ENCODE data around the gene KIAA0825. TPM values are rescaled to one million over a fixed set of nuclear protein-coding genes. Genes with fewer than 3 reads are reported as not detected.

Gene KIAA0825
- total RNA-seq, 4 donors from 2014 or later: 4.8 to 11.8 (median 7.2) TPM

DNA sequence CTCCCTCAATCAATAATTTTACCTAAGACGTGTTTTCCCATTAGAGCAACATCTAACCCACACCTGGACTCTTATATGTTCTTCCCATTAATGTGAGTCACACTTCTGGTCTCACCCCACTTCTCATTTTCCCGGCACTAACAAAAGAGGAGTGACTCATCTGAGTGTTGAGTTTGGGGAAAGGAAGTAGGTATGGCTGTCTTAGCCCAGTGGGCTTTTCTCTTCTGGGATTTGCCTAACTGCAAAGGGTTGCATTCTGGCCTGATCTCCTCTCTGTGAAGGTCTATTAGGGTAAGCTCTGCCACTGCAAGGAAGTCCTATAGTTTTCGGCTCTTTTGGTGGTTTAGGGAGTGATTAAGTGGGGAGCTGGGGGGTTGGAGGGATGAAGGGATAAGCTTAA, 195.6 kb downstream of the KIAA0825 start:
- no peaks in the 10 kb centered on the region for H3K4me1 ChIP-seq
- H3K36me3 ChIP-seq: no peaks in the 10 kb centered on the region
- no peak overlapping the region for H3K4me3 ChIP-seq
- TF ChIP-seq, protein P1, sequence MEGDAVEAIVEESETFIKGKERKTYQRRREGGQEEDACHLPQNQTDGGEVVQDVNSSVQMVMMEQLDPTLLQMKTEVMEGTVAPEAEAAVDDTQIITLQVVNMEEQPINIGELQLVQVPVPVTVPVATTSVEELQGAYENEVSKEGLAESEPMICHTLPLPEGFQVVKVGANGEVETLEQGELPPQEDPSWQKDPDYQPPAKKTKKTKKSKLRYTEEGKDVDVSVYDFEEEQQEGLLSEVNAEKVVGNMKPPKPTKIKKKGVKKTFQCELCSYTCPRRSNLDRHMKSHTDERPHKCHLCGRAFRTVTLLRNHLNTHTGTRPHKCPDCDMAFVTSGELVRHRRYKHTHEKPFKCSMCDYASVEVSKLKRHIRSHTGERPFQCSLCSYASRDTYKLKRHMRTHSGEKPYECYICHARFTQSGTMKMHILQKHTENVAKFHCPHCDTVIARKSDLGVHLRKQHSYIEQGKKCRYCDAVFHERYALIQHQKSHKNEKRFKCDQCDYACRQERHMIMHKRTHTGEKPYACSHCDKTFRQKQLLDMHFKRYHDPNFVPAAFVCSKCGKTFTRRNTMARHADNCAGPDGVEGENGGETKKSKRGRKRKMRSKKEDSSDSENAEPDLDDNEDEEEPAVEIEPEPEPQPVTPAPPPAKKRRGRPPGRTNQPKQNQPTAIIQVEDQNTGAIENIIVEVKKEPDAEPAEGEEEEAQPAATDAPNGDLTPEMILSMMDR (IDR thresholded peaks at IDR 0.05): no peak
- TF ChIP-seq EP300 (IDR thresholded peaks at IDR 0.05) (no peak), POLR2A (IDR thresholded peaks at IDR 0.05) (no peak)
- H3K27ac ChIP-seq: no peak overlapping the region
- 73 to 84% methylated on average over 3 of the region's 3 CpGs for WGBS, 2 donors
- no peaks in the 10 kb centered on the region for H3K27me3 ChIP-seq
- peaks cover 0 to under 1% (median 0%) of the 10 kb centered on the region in 4 donors for H3K9me3 ChIP-seq
- DNase-seq (ENCODE audit: low spot score in 2 of 2): no peak

GRCh38 chr5:94420885-94421284, 197.5 kb downstream of the KIAA0825 start:
- Histone ChIP-seq H3K36me3 (no peaks in the 10 kb centered on the region), H3K4me1 (no peaks in the 10 kb centered on the region), H3K27me3 (no peaks in the 10 kb centered on the region), H3K4me3 (no peak overlapping the region), H3K27ac (no peak overlapping the region), H3K9me3 (no peaks in the 10 kb centered on the region)
- TF ChIP-seq, protein P1 (IDR thresholded peaks at IDR 0.05): no peak
- TF ChIP-seq POLR2A (IDR thresholded peaks at IDR 0.05) (no peak), EP300 (IDR thresholded peaks at IDR 0.05) (no peak)
- 76 to 83% methylated on average over 2 of the region's 2 CpGs for WGBS, 2 donors
- no peak for DNase-seq (ENCODE audit: low spot score in 2 of 2)

DNA sequence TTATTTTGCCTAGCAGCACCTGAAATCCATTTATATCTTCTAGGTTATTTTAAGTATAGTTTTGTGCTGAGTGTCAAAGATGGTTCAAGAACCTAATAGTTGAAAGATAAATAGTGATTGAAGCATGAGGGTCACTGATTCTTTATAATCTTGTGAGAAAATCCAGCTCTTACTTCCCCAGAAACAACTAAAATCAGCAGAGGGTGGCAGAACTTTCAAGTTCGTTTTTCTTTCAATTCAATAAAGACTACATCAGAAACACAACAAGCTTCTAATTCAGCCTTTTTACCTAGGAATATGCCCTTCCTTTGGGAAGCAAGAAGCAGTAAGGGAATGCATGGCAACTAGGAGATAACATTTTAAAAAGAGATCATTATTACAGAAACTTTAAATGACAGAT, 202.6 kb downstream of the KIAA0825 start:
- 35 to 53% methylated on average over 1 of the region's 1 CpG for WGBS, 2 donors
- TF ChIP-seq EP300 (IDR thresholded peaks at IDR 0.05): no peak
- TF ChIP-seq, protein P1 (IDR thresholded peaks at IDR 0.05): no peak
- no peak for TF ChIP-seq POLR2A (IDR thresholded peaks at IDR 0.05)
- DNase-seq (ENCODE audit: low spot score in 2 of 2): no peak

DNA sequence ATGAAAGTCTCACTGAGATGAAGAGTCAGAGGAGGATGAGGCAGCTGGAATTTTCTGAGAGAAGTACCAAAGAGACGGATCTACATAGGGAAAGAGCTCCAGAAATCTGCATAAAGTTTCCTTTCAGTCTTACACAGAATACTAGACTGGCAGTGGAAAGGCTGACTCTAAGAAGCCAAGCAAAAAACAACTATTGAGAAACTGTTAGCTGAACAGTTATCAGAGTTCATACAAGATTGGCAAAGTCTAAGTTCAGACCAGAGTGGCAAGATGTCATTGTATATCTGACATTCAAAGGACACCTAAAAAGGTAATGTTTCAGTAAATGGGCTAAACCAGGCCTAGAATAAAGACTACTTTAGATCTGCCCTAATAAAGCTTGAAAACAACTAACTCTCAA, 209.0 kb downstream of the KIAA0825 start:
- WGBS, 2 donors: 94 to 100% methylated on average over 1 of the region's 1 CpG
- Histone ChIP-seq H3K27ac (no peak overlapping the region), H3K4me1 (no peaks in the 10 kb centered on the region), H3K9me3 (peaks cover 0 to 9% (median 0%) of the 10 kb centered on the region in 4 donors), H3K27me3 (no peaks in the 10 kb centered on the region), H3K4me3 (no peak overlapping the region), H3K36me3 (peaks cover 0 to 11% (median 0%) of the 10 kb centered on the region in 3 donors)
- TF ChIP-seq EP300 (IDR thresholded peaks at IDR 0.05) (no peak), POLR2A (IDR thresholded peaks at IDR 0.05) (no peak)
- TF ChIP-seq, protein P1 (IDR thresholded peaks at IDR 0.05): no peak
- no peak for DNase-seq (ENCODE audit: low spot score in 2 of 2)

More for the DNA sequence above, 202.6 kb downstream of the KIAA0825 start:
- Histone ChIP-seq H3K27ac (no peak overlapping the region), H3K4me1 (no peaks in the 10 kb centered on the region), H3K36me3 (no peaks in the 10 kb centered on the region), H3K9me3 (peaks cover 0 to 4% (median 0%) of the 10 kb centered on the region in 4 donors), H3K27me3 (no peaks in the 10 kb centered on the region), H3K4me3 (no peak overlapping the region)

DNA sequence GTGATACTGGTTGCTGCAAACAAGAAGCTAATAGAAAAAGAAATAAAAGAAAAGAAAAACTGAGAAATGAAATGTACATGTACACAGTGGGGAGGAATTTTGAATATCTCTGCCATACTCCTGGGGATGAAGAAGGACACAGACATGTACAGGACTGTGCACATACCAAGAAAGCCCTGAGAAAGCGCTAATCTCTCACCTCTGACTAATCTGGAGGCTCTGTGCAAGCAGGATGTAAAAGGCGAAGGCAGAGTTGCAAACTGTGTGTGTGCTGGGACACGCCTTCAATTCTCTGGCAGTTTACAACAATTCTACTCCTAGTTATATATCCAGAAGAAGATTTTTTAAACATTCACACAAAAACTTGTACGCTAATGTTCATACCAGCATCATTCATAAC, 211.4 kb downstream of the KIAA0825 start:
- WGBS, 2 donors: 90 to 99% methylated on average over 4 of the region's 4 CpGs
- TF ChIP-seq EP300 (IDR thresholded peaks at IDR 0.05) (no peak), POLR2A (IDR thresholded peaks at IDR 0.05) (no peak)
- TF ChIP-seq, protein P1 (IDR thresholded peaks at IDR 0.05): no peak

More for the DNA sequence above, 211.4 kb downstream of the KIAA0825 start:
- DNase-seq (ENCODE audit: low spot score in 2 of 2): no peak
- Histone ChIP-seq H3K27ac (no peak overlapping the region), H3K9me3 (peaks cover 0 to 9% (median 0%) of the 10 kb centered on the region in 4 donors), H3K36me3 (peaks cover 0 to 11% (median 0%) of the 10 kb centered on the region in 3 donors), H3K4me1 (no peaks in the 10 kb centered on the region), H3K4me3 (no peak overlapping the region), H3K27me3 (no peaks in the 10 kb centered on the region)

All from tibial nerve (tissue), 4 donors.